Mesendoderm (in vitro differentiated cells): ENCODE data around the gene GPATCH8.

ENCODE experiments used
- DNase-seq: peaks from one replicate; pipeline ENCODE4 v3.0.0; 2013
- H2AK5ac ChIP-seq: 2 replicates; pipeline ENCODE4 v1.6.1; 2013; ENCODE audit warnings: low read length, inconsistent platforms
- H2BK120ac ChIP-seq: 2 replicates; pipeline ENCODE4 v1.6.1; 2013; ENCODE audit warnings: low read depth, mild to moderate bottlenecking, low read length, moderate library complexity, mixed read lengths
- H2BK15ac ChIP-seq: replicated peaks from 2 replicates; pipeline ENCODE4 v1.6.1; 2013; ENCODE audit warnings: low read depth, mild to moderate bottlenecking, moderate library complexity
- H2BK5ac ChIP-seq: 2 replicates; pipeline ENCODE4 v1.6.1; 2013; ENCODE audit warnings: low read length, inconsistent platforms
- H3K18ac ChIP-seq: 2 replicates; pipeline ENCODE4 v1.6.1; 2013; ENCODE audit warnings: mild to moderate bottlenecking, low read length, mixed read lengths
- H3K23ac ChIP-seq: one replicate; pipeline ENCODE4 v1.6.1; 2013; ENCODE audit warnings: low read length
- H3K27ac ChIP-seq: 2 replicates; pipeline ENCODE4 v1.5.1; 2013; ENCODE audit warnings: low read depth, mild to moderate bottlenecking, inconsistent platforms, low read length, moderate library complexity
- H3K27me3 ChIP-seq: 2 replicates; pipeline ENCODE4 v1.6.1; 2013; ENCODE audit warnings: low read length, control low read depth, mild to moderate bottlenecking, inconsistent platforms; ENCODE audit not compliant: insufficient read depth, poor library complexity
- H3K36me3 ChIP-seq: 2 replicates; pipeline ENCODE4 v1.6.1; 2013; ENCODE audit warnings: low read length, inconsistent platforms; ENCODE audit not compliant: control insufficient read depth, insufficient read depth
- H3K4ac ChIP-seq: one replicate; pipeline ENCODE4 v1.6.1; 2013; ENCODE audit warnings: low read depth, mild to moderate bottlenecking, low read length, moderate library complexity
- H3K4me1 ChIP-seq: 2 replicates; pipeline ENCODE4 v1.6.1; 2013; ENCODE audit warnings: low read depth, low read length, inconsistent platforms; ENCODE audit not compliant: control insufficient read depth
- H3K4me2 ChIP-seq: 2 replicates; pipeline ENCODE4 v1.6.1; 2013; ENCODE audit warnings: low read length
- H3K4me3 ChIP-seq: 2 replicates; pipeline ENCODE4 v1.5.1; 2013; ENCODE audit warnings: mild to moderate bottlenecking, low read length
- H3K56ac ChIP-seq: one replicate; pipeline ENCODE4 v1.6.1; 2013; ENCODE audit warnings: low read length
- H3K79me1 ChIP-seq: 2 replicates; pipeline ENCODE4 v1.6.1; 2013; ENCODE audit warnings: low read length, inconsistent platforms
- H3K79me2 ChIP-seq: 2 replicates; pipeline ENCODE4 v1.6.1; 2013; ENCODE audit warnings: mild to moderate bottlenecking, low read length; ENCODE audit not compliant: control insufficient read depth, insufficient read depth
- H3K9ac ChIP-seq: 2 replicates; pipeline ENCODE4 v1.6.1; 2013; ENCODE audit warnings: low read length, inconsistent platforms
- H4K5ac ChIP-seq: one replicate; pipeline ENCODE4 v1.6.1; 2013; ENCODE audit warnings: low read length
- H4K8ac ChIP-seq: one replicate; pipeline ENCODE4 v1.6.1; 2013; ENCODE audit warnings: low read depth, mild to moderate bottlenecking, control low read depth, low read length, moderate library complexity
- WGBS: extraction: QIAGEN DNeasy Blood & Tissue Kit; methylation state at CpG from one replicate; pipeline ENCODE4 v1.1.7; 2013; ENCODE audit warnings: low lambda C conversion rate, missing lambda C conversion rate; ENCODE audit not compliant: insufficient coverage; ENCODE audit errors: extremely low coverage; 5-methylcytosine and 5-hydroxymethylcytosine counted together

GPATCH8 gene

GRCh38 chr17:44400226-44400847 lies 102.9 kb downstream of the GPATCH8 start:
- H2BK120ac ChIP-seq = no peak overlapping the region
- H3K36me3 ChIP-seq = peaks cover 6% of the 10 kb centered on the region

GRCh38 chr17:44398692-44399691 lies 104.2 kb downstream of the GPATCH8 start:
- Histone ChIP-seq H2BK5ac (no peak overlapping the region), H3K79me1 (no peaks in the 10 kb centered on the region), H2BK120ac (no peak overlapping the region), H4K8ac (no peak overlapping the region), H3K9ac (no peak overlapping the region), H3K36me3 (peaks cover 6% of the 10 kb centered on the region), H2AK5ac (no peak overlapping the region), H3K56ac (no peak overlapping the region), H3K27me3 (no peaks in the 10 kb centered on the region), H4K5ac (no peak overlapping the region), H3K79me2 (no peaks in the 10 kb centered on the region), H3K23ac (no peak overlapping the region), H3K4ac (no peak overlapping the region), H2BK15ac (no peak overlapping the region), H3K27ac (no peak overlapping the region), H3K18ac (no peak overlapping the region), H3K4me3 (no peak overlapping the region), H3K4me2 (no peak overlapping the region), H3K4me1 (no peaks in the 10 kb centered on the region)
- no peak for DNase-seq
- WGBS = no CpG with 5 or more reads among the region's 41 CpGs

More at GRCh38 chr17:44400226-44400847, 102.9 kb downstream of the GPATCH8 start:
- Histone ChIP-seq H3K4me3 (no peak overlapping the region), H2BK5ac (no peak overlapping the region), H4K8ac (no peak overlapping the region), H3K23ac (no peak overlapping the region), H3K27ac (no peak overlapping the region), H3K9ac (no peak overlapping the region), H3K4me2 (no peak overlapping the region), H2BK15ac (no peak overlapping the region), H3K18ac (no peak overlapping the region), H3K27me3 (no peaks in the 10 kb centered on the region), H3K4me1 (no peaks in the 10 kb centered on the region), H3K79me1 (no peaks in the 10 kb centered on the region), H3K79me2 (no peaks in the 10 kb centered on the region), H2AK5ac (no peak overlapping the region), H3K4ac (no peak overlapping the region), H3K56ac (no peak overlapping the region), H4K5ac (no peak overlapping the region)
- DNase-seq = no peak
- no CpG with 5 or more reads among the region's 3 CpGs for WGBS

- Histone ChIP-seq H3K79me1 (no peaks in the 10 kb centered on the region), H2BK15ac (no peak overlapping the region), H3K4me2 (no peak overlapping the region), H3K18ac (no peak overlapping the region), H3K23ac (no peak overlapping the region), H4K8ac (no peak overlapping the region), H3K36me3 (peaks cover 6% of the 10 kb centered on the region), H2AK5ac (no peak overlapping the region), H3K4ac (no peak overlapping the region), H2BK120ac (no peak overlapping the region), H2BK5ac (no peak overlapping the region), H3K27me3 (no peaks in the 10 kb centered on the region), H3K9ac (no peak overlapping the region), H3K4me1 (no peaks in the 10 kb centered on the region), H3K27ac (no peak overlapping the region), H3K79me2 (no peaks in the 10 kb centered on the region), H3K56ac (no peak overlapping the region), H3K4me3 (no peak overlapping the region), H4K5ac (no peak overlapping the region)
- no peak for DNase-seq
- WGBS = no CpG with 5 or more reads among the region's 8 CpGs
These were observed 105.4 kb downstream of the GPATCH8 start for GRCh38 chr17:44397479-44398440.

GRCh38 chr17:44396946-44397345 lies 106.3 kb downstream of the GPATCH8 start:
- H3K79me1 ChIP-seq = no peaks in the 10 kb centered on the region
- H3K27ac ChIP-seq = no peak overlapping the region
- H2BK15ac ChIP-seq = no peak overlapping the region
- no peaks in the 10 kb centered on the region for H3K4me1 ChIP-seq
- no peak overlapping the region for H2AK5ac ChIP-seq
- H3K23ac ChIP-seq = no peak overlapping the region
- H3K4me2 ChIP-seq = no peak overlapping the region
- peaks cover 6% of the 10 kb centered on the region for H3K36me3 ChIP-seq
- H3K27me3 ChIP-seq = no peaks in the 10 kb centered on the region
- no peak overlapping the region for H4K8ac ChIP-seq
- no peak for DNase-seq
- H2BK120ac ChIP-seq = no peak overlapping the region
- H4K5ac ChIP-seq = no peak overlapping the region
- H3K4ac ChIP-seq = no peak overlapping the region
- no peaks in the 10 kb centered on the region for H3K79me2 ChIP-seq
- no peak overlapping the region for H3K9ac ChIP-seq
- no peak overlapping the region for H3K18ac ChIP-seq
- H3K4me3 ChIP-seq = no peak overlapping the region
- WGBS = no CpG with 5 or more reads among the region's 5 CpGs
- no peak overlapping the region for H2BK5ac ChIP-seq
- H3K56ac ChIP-seq = no peak overlapping the region

- Histone ChIP-seq H3K36me3 (peaks cover 4% of the 10 kb centered on the region), H3K4me2 (no peak overlapping the region), H3K56ac (no peak overlapping the region), H4K5ac (no peak overlapping the region), H2BK120ac (no peak overlapping the region), H2BK5ac (no peak overlapping the region), H3K4ac (no peak overlapping the region), H3K79me2 (no peaks in the 10 kb centered on the region), H2BK15ac (no peak overlapping the region), H4K8ac (no peak overlapping the region), H3K9ac (no peak overlapping the region), H3K18ac (no peak overlapping the region), H3K27ac (no peak overlapping the region), H3K27me3 (no peaks in the 10 kb centered on the region), H3K4me3 (no peak overlapping the region), H2AK5ac (no peak overlapping the region), H3K23ac (no peak overlapping the region), H3K4me1 (no peaks in the 10 kb centered on the region), H3K79me1 (no peaks in the 10 kb centered on the region)
- no peak for DNase-seq
- no CpG with 5 or more reads among the region's 2 CpGs for WGBS
These were observed 108.4 kb downstream of the GPATCH8 start for GRCh38 chr17:44394833-44395232.
